ENCODE data around the gene CLMP.

DNA sequence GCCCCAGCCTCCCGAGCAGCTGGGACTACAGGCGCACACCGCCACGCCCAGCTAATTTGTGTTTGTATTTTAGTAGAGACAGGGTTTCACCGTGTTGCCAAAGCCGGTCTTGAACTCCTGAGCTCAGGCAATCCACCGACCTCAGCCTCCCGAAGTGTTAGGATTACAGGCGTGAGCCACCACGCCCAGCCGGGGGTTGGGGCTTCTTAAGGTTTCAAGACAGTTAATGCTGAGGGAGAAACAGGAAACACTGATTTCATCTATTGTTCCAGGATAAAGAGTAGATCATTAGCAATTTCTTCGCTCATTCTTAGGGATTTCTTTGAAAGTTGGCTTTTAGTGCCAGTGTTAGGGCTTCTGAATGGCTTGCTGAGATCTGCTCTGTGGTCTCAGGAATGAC, 21.2 kb upstream of the CLMP start:
- TF ChIP-seq TAF1 (IDR thresholded peaks at IDR 0.05; ENCODE audit: low read depth) = no peak
- no peak for TF ChIP-seq ZBTB7A (IDR thresholded peaks at IDR 0.05; ENCODE audit: low read depth)
- no peak for TF ChIP-seq CREB1 (IDR thresholded peaks at IDR 0.05; ENCODE audit: low read depth)
- no peak for TF ChIP-seq EGR1 (IDR thresholded peaks at IDR 0.05)
- no peak for TF ChIP-seq USF1 (IDR thresholded peaks at IDR 0.05)
- no peak for TF ChIP-seq EP300 (IDR thresholded peaks at IDR 0.05; ENCODE audit: borderline replicate concordance)
- TF ChIP-seq TCF12 (IDR thresholded peaks at IDR 0.05; ENCODE audit: low read depth) = no peak
- TF ChIP-seq, protein P1, sequence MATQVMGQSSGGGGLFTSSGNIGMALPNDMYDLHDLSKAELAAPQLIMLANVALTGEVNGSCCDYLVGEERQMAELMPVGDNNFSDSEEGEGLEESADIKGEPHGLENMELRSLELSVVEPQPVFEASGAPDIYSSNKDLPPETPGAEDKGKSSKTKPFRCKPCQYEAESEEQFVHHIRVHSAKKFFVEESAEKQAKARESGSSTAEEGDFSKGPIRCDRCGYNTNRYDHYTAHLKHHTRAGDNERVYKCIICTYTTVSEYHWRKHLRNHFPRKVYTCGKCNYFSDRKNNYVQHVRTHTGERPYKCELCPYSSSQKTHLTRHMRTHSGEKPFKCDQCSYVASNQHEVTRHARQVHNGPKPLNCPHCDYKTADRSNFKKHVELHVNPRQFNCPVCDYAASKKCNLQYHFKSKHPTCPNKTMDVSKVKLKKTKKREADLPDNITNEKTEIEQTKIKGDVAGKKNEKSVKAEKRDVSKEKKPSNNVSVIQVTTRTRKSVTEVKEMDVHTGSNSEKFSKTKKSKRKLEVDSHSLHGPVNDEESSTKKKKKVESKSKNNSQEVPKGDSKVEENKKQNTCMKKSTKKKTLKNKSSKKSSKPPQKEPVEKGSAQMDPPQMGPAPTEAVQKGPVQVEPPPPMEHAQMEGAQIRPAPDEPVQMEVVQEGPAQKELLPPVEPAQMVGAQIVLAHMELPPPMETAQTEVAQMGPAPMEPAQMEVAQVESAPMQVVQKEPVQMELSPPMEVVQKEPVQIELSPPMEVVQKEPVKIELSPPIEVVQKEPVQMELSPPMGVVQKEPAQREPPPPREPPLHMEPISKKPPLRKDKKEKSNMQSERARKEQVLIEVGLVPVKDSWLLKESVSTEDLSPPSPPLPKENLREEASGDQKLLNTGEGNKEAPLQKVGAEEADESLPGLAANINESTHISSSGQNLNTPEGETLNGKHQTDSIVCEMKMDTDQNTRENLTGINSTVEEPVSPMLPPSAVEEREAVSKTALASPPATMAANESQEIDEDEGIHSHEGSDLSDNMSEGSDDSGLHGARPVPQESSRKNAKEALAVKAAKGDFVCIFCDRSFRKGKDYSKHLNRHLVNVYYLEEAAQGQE (IDR thresholded peaks at IDR 0.05; ENCODE audit: low read depth) = no peak
